ENCODE measurements around the gene DCAF8L2.

DNA sequence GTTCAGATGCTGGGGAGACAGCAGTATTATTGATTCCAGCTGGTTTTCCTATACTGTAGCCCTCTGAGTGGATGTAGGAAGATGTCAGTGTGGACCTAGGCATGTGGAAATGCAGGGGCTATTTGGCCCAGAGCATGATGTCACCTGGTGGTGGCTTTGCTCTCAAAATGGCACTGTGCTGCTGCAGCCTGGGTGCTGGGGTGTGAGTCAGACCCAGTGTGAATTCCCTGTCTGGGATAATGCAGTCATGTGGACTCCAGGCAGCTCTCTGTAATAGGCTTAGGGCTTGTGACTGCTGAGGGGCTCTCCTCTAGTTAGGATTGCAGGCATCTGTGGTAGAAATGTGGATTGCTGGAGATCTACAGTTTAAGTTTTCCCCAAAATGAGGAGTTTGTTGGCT is 70.7 kb downstream of the DCAF8L2 start:
- TF ChIP-seq, protein P1, sequence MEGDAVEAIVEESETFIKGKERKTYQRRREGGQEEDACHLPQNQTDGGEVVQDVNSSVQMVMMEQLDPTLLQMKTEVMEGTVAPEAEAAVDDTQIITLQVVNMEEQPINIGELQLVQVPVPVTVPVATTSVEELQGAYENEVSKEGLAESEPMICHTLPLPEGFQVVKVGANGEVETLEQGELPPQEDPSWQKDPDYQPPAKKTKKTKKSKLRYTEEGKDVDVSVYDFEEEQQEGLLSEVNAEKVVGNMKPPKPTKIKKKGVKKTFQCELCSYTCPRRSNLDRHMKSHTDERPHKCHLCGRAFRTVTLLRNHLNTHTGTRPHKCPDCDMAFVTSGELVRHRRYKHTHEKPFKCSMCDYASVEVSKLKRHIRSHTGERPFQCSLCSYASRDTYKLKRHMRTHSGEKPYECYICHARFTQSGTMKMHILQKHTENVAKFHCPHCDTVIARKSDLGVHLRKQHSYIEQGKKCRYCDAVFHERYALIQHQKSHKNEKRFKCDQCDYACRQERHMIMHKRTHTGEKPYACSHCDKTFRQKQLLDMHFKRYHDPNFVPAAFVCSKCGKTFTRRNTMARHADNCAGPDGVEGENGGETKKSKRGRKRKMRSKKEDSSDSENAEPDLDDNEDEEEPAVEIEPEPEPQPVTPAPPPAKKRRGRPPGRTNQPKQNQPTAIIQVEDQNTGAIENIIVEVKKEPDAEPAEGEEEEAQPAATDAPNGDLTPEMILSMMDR (conservative IDR thresholded peaks at IDR 0.05 in 1 of 2, IDR thresholded peaks at IDR 0.05 in 1 of 2; ENCODE audit: extremely low read depth in 1 of 2, insufficient read depth in 1 of 2, low read depth in 1 of 2, low read length in 2 of 2): no peak
- no peak for TF ChIP-seq EZH2 (IDR thresholded peaks at IDR 0.05; ENCODE audit: borderline replicate concordance, low read length)

Measured in mammary epithelial cell (primary cell).